HEK293T (cell line): ENCODE results near the gene PSMA8.

ENCODE experiments used
- CTBP1 ChIP-seq: fragments of 450-650 bp; IDR thresholded peaks from 2 replicates; pipeline ENCODE4 v1.6.1; 2016; ENCODE audit warnings: borderline replicate concordance
- NFRKB ChIP-seq: fragments of 450-650 bp; IDR thresholded peaks from 2 replicates; pipeline ENCODE4 v1.6.1; 2016; ENCODE audit warnings: mild to moderate bottlenecking, moderate library complexity
- SP1 ChIP-seq: fragments of 450-650 bp; IDR thresholded peaks from 2 replicates; pipeline ENCODE4 v1.6.1; 2017
- TARDBP ChIP-seq: fragments of 450-650 bp; IDR thresholded peaks from 2 replicates; pipeline ENCODE4 v1.6.1; 2016

- no peak for TF ChIP-seq SP1
- TF ChIP-seq NFRKB, result no peak
- TF ChIP-seq CTBP1, result no peak
- no peak for TF ChIP-seq TARDBP
Observed at GRCh38 chr18:26181343-26181826, 47.7 kb downstream of the PSMA8 start.
